ENCODE measurements around the gene PDGFRB. TPM values are rescaled to one million over a fixed set of nuclear protein-coding genes. Genes with fewer than 3 reads are reported as not detected.

Gene PDGFRB
- total RNA-seq (2021; ENCODE audit: unreplicated experiment), result 0.34 TPM
- 0.18 and 0.67 TPM in 2 replicates for polyA plus RNA-seq (2012)
- Bru-seq, nascent RNA, result percentile 9 among the genes with signal in this experiment
- BruChase-seq, experiment 1, labeled RNA remaining after a 6-hour chase, result percentile 14 among the genes with signal in this experiment
- BruChase-seq, experiment 2, labeled RNA remaining after a 2-hour chase, result percentile 11 among the genes with signal in this experiment
- long read RNA-seq, partial matches to known transcripts, result 0 of 1 reads
- long read RNA-seq, other reads (novel, unspliced or antisense), result 1 of 1 reads

DNA sequence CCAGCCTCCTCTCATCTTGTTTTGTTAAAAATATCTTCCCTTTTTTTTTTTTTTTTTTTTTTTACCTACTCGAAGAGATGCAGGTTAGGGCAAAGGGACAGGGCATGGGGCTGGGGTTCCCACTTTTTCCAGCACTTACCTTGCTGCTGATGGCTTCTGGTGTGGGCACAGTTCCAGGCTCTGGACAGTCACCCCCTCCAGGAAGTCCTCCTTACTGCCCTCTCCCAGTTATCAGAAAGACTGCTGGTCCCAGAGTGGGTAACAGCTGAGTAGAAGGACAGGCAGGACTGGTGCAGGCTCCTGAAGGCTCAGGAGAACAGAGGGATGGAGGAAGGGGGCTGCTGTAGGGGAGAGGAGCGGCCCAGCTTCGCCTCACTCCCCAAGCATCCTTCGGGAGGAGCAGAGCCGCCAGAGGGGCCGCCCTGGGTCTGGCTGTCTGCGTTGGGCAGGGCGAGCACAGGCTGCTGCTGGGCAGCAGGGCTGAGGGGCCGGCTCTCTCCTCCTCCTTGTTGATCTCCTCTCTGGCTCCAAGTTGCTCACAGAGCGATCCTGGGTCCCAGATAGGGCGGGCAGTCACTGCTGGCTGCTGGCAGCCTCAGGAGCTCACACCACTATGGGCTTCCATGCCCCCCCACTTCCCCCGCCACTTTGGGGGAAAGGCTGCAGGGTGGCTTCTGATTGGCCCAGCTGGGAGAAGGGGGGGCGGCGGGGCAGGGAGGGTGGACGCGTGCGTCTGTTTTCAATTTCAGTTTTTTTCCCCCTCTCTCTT lies at the start of gene PDGFRB:
Gene PDGFRB (minus strand): TSS at position 588 of the 769 bp plus-strand sequence. CDS start 18,798 bp downstream, outside the sequence.
- Histone ChIP-seq H3K9me2 (ENCODE audit: insufficient read depth) (no peaks in the 10 kb centered on the region), H3K36me3 (ENCODE audit: control insufficient read depth in 1 of 2, insufficient read depth in 2 of 2, low read length in 2 of 2) (no peaks in the 10 kb centered on the region), H3K4me2 (ENCODE audit: low read length) (no peak within 1 kb of the TSS), H3K4me3 (replicated peaks in 1 of 2; ENCODE audit: low read depth in 1 of 2, low read length in 2 of 2) (no peak within 1 kb of the TSS), H3K79me2 (ENCODE audit: insufficient read depth, low read length) (no peaks in the 10 kb centered on the region), H3K9ac (ENCODE audit: low read length) (no peak within 1 kb of the TSS), H3K9me3 (ENCODE audit: control insufficient read depth in 1 of 2, insufficient read depth in 1 of 2, low read depth in 1 of 2, low read length in 2 of 2) (no peaks in the 10 kb centered on the region), H3K27ac (ENCODE audit: low read depth, low read length) (no peak within 1 kb of the TSS), H4K20me1 (ENCODE audit: insufficient read depth) (no peaks in the 10 kb centered on the region), H3K27me3 (ENCODE audit: insufficient read depth, low read length) (no peaks in the 10 kb centered on the region), H2AFZ (ENCODE audit: low read depth, low read length, poor library complexity, severe bottlenecking) (no peak within 1 kb of the TSS), H3K4me1 (ENCODE audit: control insufficient read depth in 1 of 2, insufficient read depth in 2 of 2, low read length in 2 of 2) (no peaks in the 10 kb centered on the region; a peak in 1 of 4 replicates)
- ChIA-PET RAD21 (ENCODE audit: low non-redundant PET in 1 of 2, low total read pairs in 2 of 2, uncharacterized antibody in 2 of 2, unreplicated experiment in 2 of 2) (no interaction called here), POLR2A (no interaction called here), CTCF (no interaction called here)
- no peak for TF ChIP-seq ELF1 (IDR thresholded peaks at IDR 0.05; ENCODE audit: borderline replicate concordance, low read depth)
- no peak for TF ChIP-seq FOSL1 (IDR thresholded peaks at IDR 0.05; ENCODE audit: low read depth)
- no peak for TF ChIP-seq REST (IDR thresholded peaks at IDR 0.05; ENCODE audit: low read depth)
- TF ChIP-seq CBX3 (IDR thresholded peaks at IDR 0.05; ENCODE audit: low read depth), result no peak
- no peak for TF ChIP-seq CTCF (IDR thresholded peaks at IDR 0.05 in 2 of 3, conservative IDR thresholded peaks at IDR 0.05 in 1 of 3; ENCODE audit: borderline replicate concordance in 1 of 3, insufficient read depth in 1 of 3, low read depth in 2 of 3, low read length in 2 of 3)
- no peak for TF ChIP-seq SRF (IDR thresholded peaks at IDR 0.05; ENCODE audit: low read depth)
- no peak for TF ChIP-seq SP1 (IDR thresholded peaks at IDR 0.05; ENCODE audit: low read depth)
- TF ChIP-seq YY1 (IDR thresholded peaks at IDR 0.05; ENCODE audit: extremely low read depth, insufficient replicate concordance, low read depth, low read length), result no peak
- no peak for TF ChIP-seq ZNF274 (IDR thresholded peaks at IDR 0.05; ENCODE audit: low read depth, low read length)
- TF ChIP-seq ZFX (IDR thresholded peaks at IDR 0.05), result no peak
- no peak for TF ChIP-seq JUND (IDR thresholded peaks at IDR 0.05)
- no peak for TF ChIP-seq EZH2 (IDR thresholded peaks at IDR 0.05)
- TF ChIP-seq, protein P1, sequence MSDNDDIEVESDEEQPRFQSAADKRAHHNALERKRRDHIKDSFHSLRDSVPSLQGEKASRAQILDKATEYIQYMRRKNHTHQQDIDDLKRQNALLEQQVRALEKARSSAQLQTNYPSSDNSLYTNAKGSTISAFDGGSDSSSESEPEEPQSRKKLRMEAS (IDR thresholded peaks at IDR 0.05), result no peak
- no peak for TF ChIP-seq EGR1 (IDR thresholded peaks at IDR 0.05; ENCODE audit: low read depth)
- no peak for TF ChIP-seq TCF7L2 (IDR thresholded peaks at IDR 0.05; ENCODE audit: borderline replicate concordance, extremely low read depth, insufficient read depth, insufficient read length)
- TF ChIP-seq CEBPB (IDR thresholded peaks at IDR 0.05; ENCODE audit: low read depth), result no peak
- BruUV-seq (replicated peaks), result no TSS peak
- intact Hi-C loops (cut with micrococcal nuclease), result no loop called here
- ATAC-seq (peak; percentile 44), DNase-seq (ENCODE audit: low read depth, low spot score) (no peak)

All from HCT116 (cell line).